ENCODE results near the gene FAM131A.

The FAM131A gene

GRCh38 chr3:184358921-184359350 is 21.5 kb downstream of the FAM131A start:
- DNase-seq: no peak

GRCh38 chr3:184359610-184360009 is 22.2 kb downstream of the FAM131A start:
- no peak for DNase-seq

GRCh38 chr3:184360070-184360928 is 22.9 kb downstream of the FAM131A start:
- DNase-seq: no peak

- no peak for DNase-seq
Observed at GRCh38 chr3:184360929-184361531, 23.6 kb downstream of the FAM131A start.

- no peak for DNase-seq
Observed at GRCh38 chr3:184361532-184361931, 24.1 kb downstream of the FAM131A start, which contains the start of the genes CLCN2 and POLR2H. CLCN2 (minus strand) TSS chr3:184361605; CDS start chr3:184361479, 126 bp downstream. POLR2H (plus strand) TSS chr3:184361710; CDS start chr3:184363493, 1,783 bp downstream.

GRCh38 chr3:184361932-184362667 is 24.7 kb downstream of the FAM131A start:
- peak; percentile 84 for DNase-seq

GRCh38 chr3:184362668-184363546 is 25.5 kb downstream of the FAM131A start:
- DNase-seq: peak; percentile 96

GRCh38 chr3:184366619-184367289 is 29.4 kb downstream of the FAM131A start:
- DNase-seq: no peak

- no peak for DNase-seq
Observed at GRCh38 chr3:184368116-184368515, 30.7 kb downstream of the FAM131A start.

- no peak for DNase-seq
Observed at GRCh38 chr3:184368586-184369183, 31.3 kb downstream of the FAM131A start.

- DNase-seq: peak; percentile 74
Observed at GRCh38 chr3:184371570-184372018, 34.2 kb downstream of the FAM131A start.

GRCh38 chr3:184372296-184372821 is 35.0 kb downstream of the FAM131A start:
- no peak for DNase-seq

GRCh38 chr3:184372911-184373310 is 35.5 kb downstream of the FAM131A start:
- DNase-seq: no peak

GRCh38 chr3:184373422-184373821 is 36.0 kb downstream of the FAM131A start:
- DNase-seq: no peak

- no peak for DNase-seq
Observed at GRCh38 chr3:184375747-184376461, 38.5 kb downstream of the FAM131A start.

- no peak for DNase-seq
Observed at GRCh38 chr3:184377374-184377773, 40.0 kb downstream of the FAM131A start.

- no peak for DNase-seq
Observed at GRCh38 chr3:184377882-184378445, 40.6 kb downstream of the FAM131A start, which contains the start of gene THPO. THPO (minus strand) TSS chr3:184378207; CDS start chr3:184376259, 1,948 bp downstream.

GRCh38 chr3:184378651-184379357 is 41.4 kb downstream of the FAM131A start:
- no peak for DNase-seq

Measured in activated CD8-positive, alpha-beta memory T cell treated with anti-CD3 and anti-CD28 coated beads for 24 hours (primary cell).